H1 (cell line): Measurements from ENCODE around the gene LLGL1. TPM values are rescaled to one million over a fixed set of nuclear protein-coding genes. Genes with fewer than 3 reads are reported as not detected.

Experiments
- CTCF ChIA-PET: fragments of 300-600 bp; sonication (Branson Sonifier 250); formaldehyde crosslinking; loops from one replicate; lab custom pipeline; 2021; ENCODE audit not compliant: partially characterized antibody; lab: Charles Lee
- POLR2A ChIA-PET: fragments of 300-600 bp; sonication (Branson Sonifier 250); formaldehyde crosslinking; loops from one replicate; lab custom pipeline; 2021; ENCODE audit warnings: inconsistent platforms; ENCODE audit not compliant: partially characterized antibody; lab: Charles Lee
- DNase-seq, 2 experiments: peaks; one replicate each; pipeline versions ENCODE4 v3.0.0 to v3.0.0-alpha.2; 2010 to 2022; ENCODE audit warnings: low spot score in 2 of 2, low read depth in 1 of 2, mixed read lengths in 1 of 2
- FAIRE-seq: peaks from 2 replicates; lab custom pipeline; 2011; peaks lifted over from hg19 to GRCh38; lab: Jason Lieb, UNC
- H2AFZ ChIP-seq: 2 replicates; pipeline ENCODE4 v1.8.1; 2012; ENCODE audit warnings: low read length, inconsistent platforms
- H2AK5ac ChIP-seq: 2 replicates; pipeline ENCODE4 v1.6.1; 2013; ENCODE audit warnings: low read depth, low read length
- H2BK120ac ChIP-seq: replicated peaks from 2 replicates; pipeline ENCODE3; 2013; ENCODE audit warnings: low read depth, low read length, inconsistent platforms
- H2BK12ac ChIP-seq: 2 replicates; pipeline ENCODE4 v1.6.1; 2013; ENCODE audit warnings: low read depth, low read length
- H2BK15ac ChIP-seq: 2 replicates; pipeline ENCODE4 v1.6.1; 2013; ENCODE audit warnings: low read length
- H2BK20ac ChIP-seq: 2 replicates; pipeline ENCODE4 v1.6.1; 2013; ENCODE audit warnings: low read length
- H2BK5ac ChIP-seq: 2 replicates; pipeline ENCODE4 v1.6.1; 2013; ENCODE audit warnings: low read depth, low read length
- H3K14ac ChIP-seq: 2 replicates; pipeline ENCODE4 v1.6.1; 2013; ENCODE audit warnings: inconsistent platforms; ENCODE audit not compliant: insufficient read length
- H3K18ac ChIP-seq: 2 replicates; pipeline ENCODE4 v1.6.1; 2013; ENCODE audit warnings: low read length; ENCODE audit errors: extremely low read depth
- H3K23ac ChIP-seq: 2 replicates; pipeline ENCODE4 v1.6.1; 2013; ENCODE audit warnings: inconsistent platforms; ENCODE audit not compliant: insufficient read length
- H3K23me2 ChIP-seq: 2 replicates; pipeline ENCODE4 v1.6.1; 2013; ENCODE audit warnings: low read depth, low read length
- H3K27ac ChIP-seq: 2 replicates; pipeline ENCODE4 v1.6.1; 2011; ENCODE audit warnings: low read depth, low read length, inconsistent platforms
- H3K27me3 ChIP-seq, 4 experiments: replicated peaks in 1 of 4; 1 replicate in 1 of 4; 2 replicates in 3 of 4; pipeline versions ENCODE4 v1.6.1 to v1.8.1; 2011 to 2013; ENCODE audit warnings: low read length in 3 of 4, mild to moderate bottlenecking in 3 of 4, inconsistent platforms in 2 of 4, mixed read lengths in 2 of 4, moderate library complexity in 1 of 4; ENCODE audit not compliant: control insufficient read depth in 3 of 4, insufficient read depth in 3 of 4; ENCODE audit errors: extremely low read depth in 1 of 4
- H3K36me3 ChIP-seq, 4 experiments: 2 replicates each; pipeline versions ENCODE4 v1.6.1 to v1.8.1; 2011 to 2013; ENCODE audit warnings: mild to moderate bottlenecking in 4 of 4, low read length in 3 of 4, moderate library complexity in 2 of 4, control low read depth in 1 of 4, inconsistent platforms in 1 of 4; ENCODE audit not compliant: insufficient read depth in 4 of 4, control insufficient read depth in 2 of 4
- H3K4ac ChIP-seq: replicated peaks from 2 replicates; pipeline ENCODE3; 2013; ENCODE audit warnings: low read length, low read depth, mixed read lengths, inconsistent platforms; ENCODE audit not compliant: insufficient read length
- H3K4me1 ChIP-seq, 4 experiments: replicated peaks in 1 of 4; 1 replicate in 1 of 4; 2 replicates in 3 of 4; pipeline versions ENCODE4 v1.6.1 to v1.8.1; 2011 to 2013; ENCODE audit warnings: low read length in 3 of 4, inconsistent platforms in 2 of 4, mixed read lengths in 1 of 4; ENCODE audit not compliant: insufficient read depth in 4 of 4, control insufficient read depth in 3 of 4
- H3K4me2 ChIP-seq, 2 experiments: 2 replicates each; pipeline versions ENCODE4 v1.6.1 to v1.8.1; 2011 to 2013; ENCODE audit warnings: low read depth in 2 of 2, low read length in 2 of 2, control low read depth in 1 of 2, inconsistent platforms in 1 of 2, mild to moderate bottlenecking in 1 of 2; ENCODE audit not compliant: insufficient read depth in 1 of 2
- H3K4me3 ChIP-seq, 4 experiments: fragments of 200-600, 300-600 bp in 1 of 4; sonication (generic), shearing (Covaris generic), sonication (Bioruptor Twin) in 1 of 4; 2 replicates each; pipeline versions ENCODE4 v1.5.1 to v1.8.1; 2011 to 2016; ENCODE audit warnings: low read length in 4 of 4, low read depth in 3 of 4, control low read depth in 2 of 4, inconsistent platforms in 2 of 4, mild to moderate bottlenecking in 2 of 4, mixed read lengths in 1 of 4, moderate library complexity in 1 of 4; ENCODE audit not compliant: insufficient read depth in 2 of 4; ENCODE audit errors: extremely low read depth in 1 of 4
- H3K56ac ChIP-seq: replicated peaks from 2 replicates; pipeline ENCODE3; 2013; ENCODE audit warnings: low read depth, mild to moderate bottlenecking, mixed read lengths, low read length, inconsistent platforms; ENCODE audit not compliant: insufficient read length
- H3K79me1 ChIP-seq: 2 replicates; pipeline ENCODE4 v1.6.1; 2013; ENCODE audit warnings: low read depth, low read length, control low read depth
- H3K79me2 ChIP-seq, 2 experiments: 2 replicates each; pipeline versions ENCODE4 v1.6.1 to v1.8.1; 2012 to 2013; ENCODE audit warnings: low read length in 2 of 2, mild to moderate bottlenecking in 2 of 2, inconsistent platforms in 1 of 2; ENCODE audit not compliant: insufficient read depth in 2 of 2, control insufficient read depth in 1 of 2
- H3K9ac ChIP-seq, 4 experiments: replicated peaks in 1 of 4; 1 replicate in 1 of 4; 2 replicates in 3 of 4; pipeline versions ENCODE4 v1.6.1 to v1.8.1; 2011 to 2013; ENCODE audit warnings: low read depth in 3 of 4, low read length in 3 of 4, control low read depth in 2 of 4, mild to moderate bottlenecking in 2 of 4, moderate library complexity in 2 of 4, inconsistent platforms in 1 of 4; ENCODE audit errors: extremely low read depth in 1 of 4
- H3K9me3 ChIP-seq, 2 experiments: 2 replicates each; pipeline versions ENCODE4 v1.6.1 to v1.8.1; 2012 to 2013; ENCODE audit warnings: mild to moderate bottlenecking in 2 of 2, moderate library complexity in 2 of 2, control low read depth in 1 of 2, inconsistent platforms in 1 of 2, low read depth in 1 of 2, low read length in 1 of 2, mixed read lengths in 1 of 2; ENCODE audit not compliant: insufficient read depth in 2 of 2
- H4K20me1 ChIP-seq, 2 experiments: replicated peaks in 1 of 2; 2 replicates each; pipeline versions ENCODE3 to v1.8.1; 2011 to 2013; ENCODE audit warnings: inconsistent platforms in 2 of 2, low read length in 2 of 2, mild to moderate bottlenecking in 1 of 2; ENCODE audit not compliant: insufficient read depth in 2 of 2, control insufficient read depth in 1 of 2
- H4K5ac ChIP-seq: 2 replicates; pipeline ENCODE4 v1.6.1; 2013; ENCODE audit warnings: low read length, low read depth, mixed read lengths, inconsistent platforms; ENCODE audit not compliant: insufficient read length
- H4K8ac ChIP-seq: 2 replicates; pipeline ENCODE4 v1.8.0; 2013; ENCODE audit warnings: mild to moderate bottlenecking, moderate library complexity, low read length, inconsistent platforms; ENCODE audit not compliant: insufficient read depth; ENCODE audit errors: extremely low read depth
- H4K91ac ChIP-seq: replicated peaks from 2 replicates; pipeline ENCODE3; 2013; ENCODE audit warnings: low read length, mixed read lengths, inconsistent platforms; ENCODE audit not compliant: insufficient read length
- CTCF ChIP-seq, 3 experiments: IDR thresholded peaks; 1 replicate in 2 of 3; 2 replicates in 1 of 3; pipeline versions ENCODE4 v1.5.1 to v1.6.1; 2011; ENCODE audit warnings: low read length in 3 of 3, mild to moderate bottlenecking in 3 of 3, inconsistent platforms in 2 of 3, low read depth in 1 of 3, moderate library complexity in 1 of 3; ENCODE audit not compliant: insufficient read depth in 1 of 3; ENCODE audit errors: control extremely low read depth in 1 of 3
- NRF1 ChIP-seq: IDR thresholded peaks from 2 replicates; pipeline ENCODE4 v1.6.1; 2011; ENCODE audit warnings: mild to moderate bottlenecking, low read depth, low read length, improper control_type of control experiment
- RBBP5 ChIP-seq: IDR thresholded peaks from 2 replicates; pipeline ENCODE4 v1.7.1; 2012; ENCODE audit warnings: low read depth, mild to moderate bottlenecking, inconsistent platforms, low read length, moderate library complexity, borderline replicate concordance
- RXRA ChIP-seq: IDR thresholded peaks from 2 replicates; pipeline ENCODE4 v1.6.1; 2011; ENCODE audit warnings: low read depth, mild to moderate bottlenecking, low read length, moderate library complexity; ENCODE audit not compliant: insufficient read depth
- SIN3A ChIP-seq, 2 experiments: IDR thresholded peaks in 1 of 2; conservative IDR thresholded peaks in 1 of 2; 2 replicates each; pipeline ENCODE4 v1.6.1; 2011 to 2012; ENCODE audit warnings: low read length in 2 of 2, improper control_type of control experiment in 1 of 2, low read depth in 1 of 2, mild to moderate bottlenecking in 1 of 2
- SP2 ChIP-seq: IDR thresholded peaks from 2 replicates; pipeline ENCODE4 v1.6.1; 2012; ENCODE audit warnings: mild to moderate bottlenecking, low read length, inconsistent platforms
- TAF7 ChIP-seq: optimal IDR thresholded peaks from 2 replicates; pipeline ENCODE3; 2011; ENCODE audit warnings: low read depth, mild to moderate bottlenecking, inconsistent platforms, low read length, moderate library complexity, borderline replicate concordance
- TBP ChIP-seq: IDR thresholded peaks from 2 replicates; pipeline ENCODE4 v1.6.1; 2011; ENCODE audit warnings: low read depth, low read length, improper control_type of control experiment
- WGBS, 2 experiments: shearing (Covaris generic) in 1 of 2; methylation state at CpG; one replicate each; pipeline versions ENCODE4 v1.1.6 to v1.1.7; 2013 to 2015; ENCODE audit warnings: low lambda C conversion rate in 2 of 2, mixed read lengths in 2 of 2, inconsistent platforms in 1 of 2, low coverage in 1 of 2, missing lambda C conversion rate in 1 of 2; ENCODE audit not compliant: insufficient replicate concordance in 2 of 2, insufficient coverage in 1 of 2, insufficient read length in 1 of 2; ENCODE audit errors: extremely low coverage in 1 of 2, missing lambda C conversion rate in 1 of 2; 5-methylcytosine and 5-hydroxymethylcytosine counted together
- polyA plus RNA-seq, 7 experiments: library from polyadenylated mRNA; depleted of rRNA in 3 of 7; stranded (reverse) in 5 of 7; unstranded in 2 of 7; fragments of >200 nt in 5 of 7; fragments of 200-250 nt in 2 of 7; gene quantifications; 1 replicate in 5 of 7; 2 replicates in 1 of 7; 4 replicates in 1 of 7; pipeline versions ENCODE4 v1.2.1 to v1.2.3, GENCODE V29; 2011 to 2013; ENCODE audit warnings: missing spikeins in 2 of 7, mixed read lengths in 2 of 7
- total RNA-seq: library from RNA; stranded (reverse); fragmentation: NEBNext Ultra II Directional; extraction: Animal tissue kit (Norgen Biotek cat#: 25700); gene quantifications from 2 replicates; pipeline ENCODE4 v1.2.1, GENCODE V29; 2021

The LLGL1 gene
- total and polyA plus RNA-seq, 2 of the 8 experiments (the other 6 are each of a cell fraction or from before 2014, with no cell fraction given) = 71.3 to 107 TPM

GRCh38 chr17:18258356-18259038 is 33.1 kb downstream of the LLGL1 start, which contains the start of gene FLII:
Gene FLII, minus strand, starts transcription at chr17:18258738. Its CDS starts 48 bp downstream, at chr17:18258690.
- DNase-seq (peak in 1 of 2 experiments; percentile 83), FAIRE-seq (no peak)
- Histone ChIP-seq H3K14ac (no peak within 1 kb of the TSS), H3K56ac (peak within 1 kb of the TSS; percentile 62), H4K91ac (peak within 1 kb of the TSS; percentile 90), H2BK5ac (peak within 1 kb of the TSS; percentile 87), H4K20me1 (peaks cover 4 to 10% of the 10 kb centered on the region in 2 experiments), H3K79me2 (peaks cover 0 to 26% of the 10 kb centered on the region in 2 experiments; a peak in 1 of 4 replicates), H2BK12ac (peak within 1 kb of the TSS; percentile 92; the same call in 1 of the 2 replicates), H2AK5ac (no peak within 1 kb of the TSS), H3K18ac (peak within 1 kb of the TSS; percentile 85; the same call in 1 of the 2 replicates), H2AFZ (peak within 1 kb of the TSS; percentile 56), H3K23me2 (peaks cover 14% of the 10 kb centered on the region), H4K8ac (peak within 1 kb of the TSS; percentile 90), H3K27me3 (no peaks in the 10 kb centered on the region), H2BK20ac (no peak within 1 kb of the TSS), H3K79me1 (peaks cover 18% of the 10 kb centered on the region), H2BK15ac (no peak within 1 kb of the TSS; the same call in 1 of the 2 replicates), H4K5ac (peak within 1 kb of the TSS; percentile 87), H3K27ac (peak within 1 kb of the TSS; percentile 79; the same call in 1 of the 2 replicates), H3K4me3 (peak within 1 kb of the TSS; percentile 59 to 94 (median 92)), H3K9me3 (no peaks in the 10 kb centered on the region), H3K4ac (peak within 1 kb of the TSS; percentile 15), H3K36me3 (peaks cover 12 to 30% (median 19%) of the 10 kb centered on the region in 4 experiments), H3K23ac (no peak within 1 kb of the TSS), H3K4me2 (peak within 1 kb of the TSS; percentile 84 to 96), H3K9ac (peak within 1 kb of the TSS; percentile 62 to 70 (median 66)), H3K4me1 (peaks cover 4 to 37% (median 20%) of the 10 kb centered on the region in 4 experiments), H2BK120ac (no peak within 1 kb of the TSS)
- POLR2A ChIA-PET = interaction anchor here (0.9 to 11.5 kb wide), 10 partner anchors 11 to 104 kb away, joined by 3 to 171 read pairs (median 12); partner anchors contain the start of genes LLGL1 and SHMT1
- CTCF ChIA-PET = interaction anchor here (0.5 to 2.7 kb wide), 5 partner anchors 9 to 34 kb away, joined by 3 to 18 read pairs (median 3); no protein-coding TSS in a partner anchor
- WGBS, 2 experiments = 2% methylated on average over 48 of the region's 71 CpGs; no CpG with 5 or more reads in 1 of the 2 experiments
- TF ChIP-seq CTCF (IDR thresholded peaks at IDR 0.05; ENCODE audit: control extremely low read depth in 1 of 3, insufficient read depth in 1 of 3, low read depth in 1 of 3, low read length in 3 of 3) = 0 out of 4 replicates have a peak, but pooled peaks of 1 of the 3 experiments have one; percentile 3
- no peak for TF ChIP-seq NRF1
- peak in 1 of 2 experiments; percentile 9; a peak in 1 of 4 replicates for TF ChIP-seq SIN3A (conservative IDR thresholded peaks at IDR 0.05 in 1 of 2, IDR thresholded peaks at IDR 0.05 in 1 of 2; ENCODE audit: low read depth in 1 of 2, low read length in 2 of 2)
- TF ChIP-seq TAF7 = no peak
- no peak for TF ChIP-seq SP2
- peak; percentile 63 for TF ChIP-seq RBBP5
- no peak for TF ChIP-seq RXRA
- peak; percentile 30; the same call in 1 of the 2 replicates for TF ChIP-seq TBP
